ENCODE results near the gene STK39. TPM values are rescaled to one million over a fixed set of nuclear protein-coding genes. Genes with fewer than 3 reads are reported as not detected.

The STK39 gene
- total RNA-seq, 3 donors from 2014 or later = 16.4 to 22.9 (median 19.2) TPM

DNA sequence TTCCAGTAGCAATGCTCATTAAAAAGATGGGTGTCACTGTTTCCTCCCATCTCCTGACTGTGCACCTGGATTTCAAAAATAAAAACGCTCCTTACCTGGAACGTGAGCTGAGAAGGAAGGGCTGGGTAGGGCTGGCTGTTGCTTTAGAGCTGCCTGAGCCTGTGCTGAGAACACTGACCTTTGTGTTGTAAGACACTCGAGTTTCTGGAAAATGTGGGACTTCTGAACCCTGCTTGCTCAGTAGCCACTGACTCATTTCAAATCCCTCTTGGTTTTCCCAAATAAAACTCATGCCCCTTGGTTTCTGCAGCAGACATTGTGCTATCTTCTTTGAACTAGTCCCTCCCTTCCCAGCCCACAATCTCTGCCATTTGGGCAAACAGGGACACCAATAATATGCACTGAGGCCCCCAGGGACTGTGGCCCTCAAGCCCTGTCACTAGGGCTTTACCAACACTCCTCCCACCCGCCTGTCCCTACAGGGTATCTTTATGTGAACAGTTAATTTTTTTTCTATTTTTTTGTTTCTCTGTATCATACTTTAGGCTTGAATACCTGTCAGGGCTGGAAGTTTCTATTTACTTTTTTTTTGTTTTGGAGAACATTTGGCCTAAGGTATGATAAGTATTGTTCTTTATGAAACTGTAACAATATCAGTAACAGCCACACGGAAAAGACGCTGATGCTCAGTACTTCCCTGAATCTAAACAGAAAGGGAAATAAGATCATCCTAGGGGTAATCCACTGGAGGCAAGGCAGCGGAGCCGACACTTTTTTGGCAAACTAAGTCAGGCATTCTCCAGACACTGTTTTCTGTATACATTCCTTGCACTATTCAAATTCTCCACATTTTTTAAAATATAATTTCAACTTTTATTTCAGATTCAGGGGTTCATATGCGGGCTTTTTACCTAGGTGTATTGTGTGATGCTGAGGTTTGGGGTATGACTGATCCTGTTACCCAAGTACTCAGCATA is 280.2 kb downstream of the STK39 start:
- no peak for DNase-seq (ENCODE audit: low spot score in 2 of 2)
- Histone ChIP-seq H3K36me3 (no peaks in the 10 kb centered on the region), H3K4me3 (no peak overlapping the region), H3K27ac (peak overlapping the region in 1 of 2 donors; percentile 21), H3K4me1 (no peaks in the 10 kb centered on the region), H3K27me3 (no peaks in the 10 kb centered on the region), H3K9me3 (peaks cover 0 to 3% of the 10 kb centered on the region in 2 donors)
- TF ChIP-seq, protein P1, sequence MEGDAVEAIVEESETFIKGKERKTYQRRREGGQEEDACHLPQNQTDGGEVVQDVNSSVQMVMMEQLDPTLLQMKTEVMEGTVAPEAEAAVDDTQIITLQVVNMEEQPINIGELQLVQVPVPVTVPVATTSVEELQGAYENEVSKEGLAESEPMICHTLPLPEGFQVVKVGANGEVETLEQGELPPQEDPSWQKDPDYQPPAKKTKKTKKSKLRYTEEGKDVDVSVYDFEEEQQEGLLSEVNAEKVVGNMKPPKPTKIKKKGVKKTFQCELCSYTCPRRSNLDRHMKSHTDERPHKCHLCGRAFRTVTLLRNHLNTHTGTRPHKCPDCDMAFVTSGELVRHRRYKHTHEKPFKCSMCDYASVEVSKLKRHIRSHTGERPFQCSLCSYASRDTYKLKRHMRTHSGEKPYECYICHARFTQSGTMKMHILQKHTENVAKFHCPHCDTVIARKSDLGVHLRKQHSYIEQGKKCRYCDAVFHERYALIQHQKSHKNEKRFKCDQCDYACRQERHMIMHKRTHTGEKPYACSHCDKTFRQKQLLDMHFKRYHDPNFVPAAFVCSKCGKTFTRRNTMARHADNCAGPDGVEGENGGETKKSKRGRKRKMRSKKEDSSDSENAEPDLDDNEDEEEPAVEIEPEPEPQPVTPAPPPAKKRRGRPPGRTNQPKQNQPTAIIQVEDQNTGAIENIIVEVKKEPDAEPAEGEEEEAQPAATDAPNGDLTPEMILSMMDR (IDR thresholded peaks at IDR 0.05) = no peak
- TF ChIP-seq POLR2A (IDR thresholded peaks at IDR 0.05) (no peak), POLR2AphosphoS5 (IDR thresholded peaks at IDR 0.05) (no peak)
- intact Hi-C loops (cut with DNase I; ENCODE audit: low total_unique reads) = no loop called here

DNA sequence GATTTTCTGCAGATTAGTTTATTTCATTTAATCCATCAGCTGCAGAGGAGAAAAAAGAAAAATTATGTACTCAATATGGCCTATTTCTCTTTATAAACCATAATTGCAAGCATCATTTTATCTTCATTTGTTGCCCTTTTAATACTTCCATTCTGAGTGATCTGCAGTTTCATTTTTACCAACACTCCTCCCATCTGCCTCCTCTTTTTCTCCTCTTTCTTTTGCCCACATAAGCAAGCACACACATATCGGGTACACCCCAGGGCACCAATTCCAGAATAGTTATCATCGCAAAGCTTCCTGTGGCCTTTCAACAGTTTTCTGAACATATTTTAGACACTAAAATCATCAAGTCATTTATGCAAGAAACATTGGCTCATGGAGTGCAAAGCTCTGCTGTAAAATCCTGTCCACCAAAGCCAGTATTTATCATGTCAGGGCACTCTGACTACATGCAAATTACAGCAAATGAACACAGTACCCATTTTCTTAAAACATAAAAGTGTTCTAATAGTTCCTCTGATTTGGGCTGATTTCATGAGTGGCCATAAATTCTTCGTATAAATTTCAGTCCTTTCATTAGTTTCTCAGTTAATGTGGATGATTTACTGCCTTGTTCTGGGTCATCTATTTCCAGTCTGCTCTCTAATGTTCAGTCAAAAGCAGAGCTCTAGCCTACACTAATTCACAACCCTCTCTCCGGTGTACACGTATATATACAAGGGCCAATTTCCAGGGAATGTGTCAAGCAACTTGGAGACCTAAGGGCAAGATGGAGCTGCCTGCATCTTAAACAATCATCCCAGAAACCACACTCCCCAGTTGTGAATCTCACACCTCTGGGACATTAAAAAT is 281.3 kb downstream of the STK39 start:
- DNase-seq (ENCODE audit: low spot score in 2 of 2) = peak in 1 of 2 donors; percentile 20
- TF ChIP-seq, protein P1 (IDR thresholded peaks at IDR 0.05) = no peak
- TF ChIP-seq POLR2AphosphoS5 (IDR thresholded peaks at IDR 0.05) (no peak), POLR2A (IDR thresholded peaks at IDR 0.05) (no peak)
- Histone ChIP-seq H3K27me3 (no peaks in the 10 kb centered on the region), H3K27ac (no peak overlapping the region), H3K36me3 (no peaks in the 10 kb centered on the region), H3K9me3 (no peaks in the 10 kb centered on the region), H3K4me3 (no peak overlapping the region), H3K4me1 (no peaks in the 10 kb centered on the region)
- intact Hi-C loops (cut with DNase I; ENCODE audit: low total_unique reads) = no loop called here

DNA sequence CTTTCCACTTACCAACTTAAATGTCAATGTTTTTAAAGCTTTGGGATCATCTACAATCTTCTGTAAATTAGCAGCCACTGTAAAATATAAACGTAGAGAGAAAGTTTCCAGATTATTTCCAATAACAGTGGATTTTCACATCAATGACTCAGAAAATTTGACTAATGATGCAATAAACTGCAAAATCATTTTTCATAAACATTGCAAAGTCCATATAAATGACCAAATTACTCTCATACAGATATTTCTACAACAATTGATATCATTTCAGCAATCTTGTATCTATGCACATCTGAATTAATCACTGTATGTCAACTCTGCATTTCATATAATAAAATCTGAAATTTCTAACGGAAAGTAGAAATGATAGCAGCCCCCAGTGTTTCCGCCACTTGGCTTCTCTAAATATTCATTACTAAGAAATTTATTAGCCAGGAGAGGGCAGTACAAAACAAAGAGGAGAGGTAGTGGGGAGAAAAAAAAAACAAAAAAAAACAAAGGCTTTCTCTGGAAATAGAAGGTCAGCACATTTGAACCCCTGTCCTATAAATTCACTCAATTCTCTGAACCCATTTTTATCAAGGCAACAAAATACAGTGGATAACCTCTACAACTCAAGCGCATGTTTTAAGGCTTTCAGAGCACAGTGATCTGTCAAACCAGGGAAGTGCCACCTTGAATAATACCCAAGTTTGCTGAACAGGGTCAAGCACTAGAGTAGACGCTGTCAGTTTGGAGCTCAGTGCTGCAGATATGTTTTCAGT is 282.6 kb downstream of the STK39 start:
- no peak overlapping the region for H3K4me3 ChIP-seq
- no peaks in the 10 kb centered on the region for H3K4me1 ChIP-seq
- H3K27ac ChIP-seq = no peak overlapping the region
- intact Hi-C loops (cut with DNase I; ENCODE audit: low total_unique reads) = no loop called here
- H3K36me3 ChIP-seq = no peaks in the 10 kb centered on the region
- TF ChIP-seq POLR2A (IDR thresholded peaks at IDR 0.05) = no peak
- no peak for TF ChIP-seq POLR2AphosphoS5 (IDR thresholded peaks at IDR 0.05)
- TF ChIP-seq, protein P1 (IDR thresholded peaks at IDR 0.05) = no peak
- H3K27me3 ChIP-seq = no peaks in the 10 kb centered on the region
- no peak for DNase-seq (ENCODE audit: low spot score in 2 of 2)
- H3K9me3 ChIP-seq = no peaks in the 10 kb centered on the region

DNA sequence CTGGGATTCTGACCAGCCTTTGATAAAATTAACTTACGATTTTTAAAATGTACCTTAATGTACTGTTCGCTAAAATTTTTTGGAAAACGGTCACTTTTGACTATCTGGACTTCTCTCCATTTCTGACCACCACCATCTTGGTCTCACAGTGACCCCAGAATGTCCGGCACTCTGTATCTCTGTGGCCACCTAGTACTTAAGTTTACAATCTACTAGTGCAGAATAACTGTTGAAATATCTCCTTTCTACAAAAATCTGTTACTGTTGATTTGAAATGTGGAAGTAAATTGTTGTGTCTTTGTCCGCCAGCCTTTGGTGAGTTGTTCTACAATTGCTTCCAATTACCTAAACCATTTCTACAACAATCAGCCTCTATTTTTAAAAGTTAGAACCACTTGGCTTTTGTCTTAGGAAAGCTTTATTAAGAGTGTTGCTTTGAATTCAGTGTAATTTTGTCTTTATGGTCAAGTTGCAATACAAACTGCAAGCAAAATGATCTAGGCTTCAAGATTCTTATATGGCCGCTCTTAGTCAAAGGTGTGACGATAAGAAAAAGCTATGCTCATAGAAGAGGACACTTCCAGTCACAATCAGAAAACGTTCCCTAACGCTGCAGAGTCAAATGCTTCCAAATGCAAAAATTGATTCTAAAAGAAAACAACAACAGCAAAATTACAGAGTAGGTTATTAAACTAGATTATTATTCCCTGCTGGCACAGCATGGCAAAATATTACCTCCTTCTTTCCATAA is 283.3 kb downstream of the STK39 start:
- intact Hi-C loops (cut with DNase I; ENCODE audit: low total_unique reads) = no loop called here
- TF ChIP-seq, protein P1 (IDR thresholded peaks at IDR 0.05) = no peak
- no peak for TF ChIP-seq POLR2A (IDR thresholded peaks at IDR 0.05)
- TF ChIP-seq POLR2AphosphoS5 (IDR thresholded peaks at IDR 0.05) = no peak
- Histone ChIP-seq H3K36me3 (no peaks in the 10 kb centered on the region), H3K4me1 (no peaks in the 10 kb centered on the region), H3K27me3 (no peaks in the 10 kb centered on the region), H3K27ac (no peak overlapping the region), H3K9me3 (no peaks in the 10 kb centered on the region), H3K4me3 (no peak overlapping the region)
- no peak for DNase-seq (ENCODE audit: low spot score in 2 of 2)
